Activated CD8-positive, alpha-beta memory T cell treated with anti-CD3 and anti-CD28 coated beads for 1 hour (primary cell): ENCODE measurements around the gene SETBP1.

ENCODE experiments used
- DNase-seq, 2 donors: peaks; one replicate each; pipeline ENCODE4 v3.0.0-alpha.2; 2020; ENCODE audit warnings: low read depth in 1 of 2; ENCODE audit errors: extremely low read depth in 1 of 2

SETBP1 gene

DNA sequence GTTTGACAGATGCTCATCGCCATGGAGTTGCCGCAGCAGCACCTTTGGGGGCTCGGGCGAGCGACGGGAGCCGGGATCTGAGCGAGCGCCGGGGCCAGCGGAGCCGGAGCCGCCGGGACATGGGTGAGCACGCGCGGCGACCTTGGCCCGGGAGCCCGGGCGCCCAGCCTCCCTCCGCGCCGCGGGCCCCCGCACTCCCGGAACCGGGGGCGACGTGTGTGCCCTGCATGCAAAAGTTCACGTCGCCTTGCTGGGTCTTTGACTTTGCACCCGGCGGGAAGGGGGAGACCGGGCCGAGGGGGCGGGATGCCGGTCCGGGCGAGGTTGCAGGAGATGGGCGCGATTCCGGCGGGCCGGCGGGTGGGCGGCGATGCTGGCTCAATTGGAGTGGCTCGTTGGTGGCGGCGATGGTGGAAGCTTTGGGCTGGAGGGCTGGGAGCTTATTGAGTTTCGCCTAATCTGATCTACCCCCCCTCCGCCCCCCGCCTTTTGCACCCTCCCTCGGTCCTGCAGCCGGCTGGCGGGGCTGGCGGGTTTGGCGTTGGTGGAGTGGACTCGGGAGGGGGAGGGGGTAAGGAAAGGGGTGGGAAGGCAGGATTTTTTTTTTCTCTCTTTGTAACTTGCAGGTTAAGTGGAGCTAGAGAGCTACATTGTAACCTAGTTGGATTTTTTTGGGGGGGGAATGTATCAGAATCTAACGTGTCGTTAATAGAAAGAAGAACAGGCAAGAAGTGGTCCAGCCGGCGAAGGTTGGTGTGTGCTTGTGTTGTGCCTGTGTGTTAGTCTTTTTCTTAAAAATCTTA is at the start of gene SETBP1:
Gene SETBP1 (plus strand): TSS at position 616 of the 803 bp plus-strand sequence. CDS start 20,459 bp downstream, outside the sequence.
- DNase-seq = no peak

DNA sequence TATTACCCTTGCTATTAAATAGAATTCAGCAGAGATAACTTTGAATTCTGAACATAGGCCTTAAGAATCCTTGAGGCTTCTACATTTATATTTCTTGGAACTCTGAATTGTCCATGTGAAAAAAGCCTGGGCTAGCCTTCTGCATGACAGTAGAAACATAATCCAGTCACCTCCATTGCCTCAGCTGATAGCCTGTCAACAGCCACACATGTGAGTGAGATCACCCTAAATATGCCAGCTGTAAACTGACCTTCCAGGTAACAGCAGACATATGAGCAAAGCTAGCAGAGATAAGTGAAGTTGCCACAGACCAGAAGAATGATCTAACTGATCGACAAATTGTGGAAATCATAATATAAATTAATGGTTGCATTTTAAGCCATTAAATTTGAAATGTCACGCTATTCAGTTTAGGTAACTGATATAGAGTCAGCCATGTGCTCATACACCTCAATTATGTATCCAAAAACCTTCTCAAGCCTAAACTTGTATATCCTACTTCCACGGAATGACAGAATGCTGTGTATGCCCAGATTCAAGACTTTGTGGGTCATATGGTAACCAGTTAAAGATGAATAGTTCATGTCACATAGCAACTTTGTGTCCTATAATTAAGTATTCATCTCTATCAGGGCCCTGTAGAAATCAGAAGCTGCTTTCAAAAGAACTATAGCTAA is 48.1 kb upstream of the SETBP1 start:
- no peak for DNase-seq

DNA sequence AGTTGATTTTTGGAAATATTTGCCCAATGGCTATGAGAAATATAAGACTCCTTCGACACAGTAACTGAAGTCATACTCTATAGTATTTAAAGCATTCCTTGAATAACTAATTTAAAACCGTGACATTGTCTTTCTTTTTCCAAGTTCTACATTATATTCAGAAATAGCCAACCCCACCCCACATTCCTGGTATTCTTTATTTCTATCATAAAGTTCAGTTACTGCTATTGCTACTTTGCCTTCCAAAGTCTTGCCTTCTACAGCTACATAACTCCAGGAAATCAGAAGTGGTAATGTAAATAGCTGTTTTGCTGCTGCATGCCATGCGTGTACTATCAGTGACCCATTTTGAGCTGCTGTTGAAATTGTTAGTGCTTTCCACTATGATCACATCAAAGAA is 45.1 kb upstream of the SETBP1 start:
- no peak for DNase-seq

DNA sequence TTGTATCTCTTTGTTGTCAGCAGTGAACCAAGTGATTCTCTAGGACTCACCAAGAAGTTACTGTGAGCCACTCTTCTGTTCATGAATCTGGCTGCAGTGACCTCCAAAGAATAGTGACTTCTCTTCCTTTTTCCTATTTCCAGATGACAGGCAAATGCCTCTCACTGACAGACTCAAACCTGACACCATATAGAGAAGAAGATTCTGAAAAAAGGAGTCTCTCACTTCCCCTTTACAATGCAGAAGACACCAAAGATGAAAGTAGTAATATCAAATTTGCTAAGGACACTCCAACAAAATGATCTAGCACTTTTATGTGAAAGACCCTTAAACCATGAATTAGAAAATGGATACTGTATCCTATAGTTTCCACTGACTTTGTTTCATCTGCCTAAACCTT is 44.4 kb upstream of the SETBP1 start:
- no peak for DNase-seq

DNA sequence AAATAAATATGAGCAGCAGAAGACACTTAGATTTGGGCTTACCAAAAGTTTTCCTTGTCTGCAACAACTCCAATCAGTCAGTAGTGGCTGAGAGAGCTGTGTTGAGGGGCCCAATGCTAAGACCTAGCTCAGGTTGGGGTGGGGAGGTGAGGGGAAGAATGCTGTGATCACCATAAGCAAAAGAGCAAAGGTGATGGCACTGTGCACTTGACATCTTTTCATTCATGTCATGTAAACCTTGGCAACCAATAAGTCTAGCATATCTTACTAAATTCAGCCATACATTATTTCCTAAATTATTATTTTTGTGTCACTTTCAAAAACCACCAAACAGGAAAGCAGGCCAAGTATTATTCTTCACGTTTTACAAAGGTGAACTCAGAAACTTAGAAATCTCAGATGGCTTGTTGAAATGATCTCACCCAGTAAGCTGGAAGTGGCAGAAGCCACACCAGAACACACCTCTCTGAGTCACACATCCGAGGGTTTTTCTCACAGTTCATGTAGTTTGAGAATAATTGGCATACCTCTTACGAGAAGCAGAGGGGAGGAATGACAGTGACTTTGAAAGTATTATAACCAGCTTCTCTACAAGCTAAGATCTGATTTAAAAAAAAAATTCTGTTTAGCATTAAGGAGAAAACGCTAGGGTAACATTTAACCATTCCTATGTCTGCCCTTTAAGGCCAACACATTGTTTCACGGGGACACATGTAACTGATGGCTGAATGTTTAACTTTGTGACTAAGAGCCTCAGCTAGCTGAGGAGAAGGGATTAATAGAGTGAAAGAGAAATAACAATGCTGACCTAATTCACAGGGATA is 43.3 kb upstream of the SETBP1 start:
- no peak for DNase-seq

DNA sequence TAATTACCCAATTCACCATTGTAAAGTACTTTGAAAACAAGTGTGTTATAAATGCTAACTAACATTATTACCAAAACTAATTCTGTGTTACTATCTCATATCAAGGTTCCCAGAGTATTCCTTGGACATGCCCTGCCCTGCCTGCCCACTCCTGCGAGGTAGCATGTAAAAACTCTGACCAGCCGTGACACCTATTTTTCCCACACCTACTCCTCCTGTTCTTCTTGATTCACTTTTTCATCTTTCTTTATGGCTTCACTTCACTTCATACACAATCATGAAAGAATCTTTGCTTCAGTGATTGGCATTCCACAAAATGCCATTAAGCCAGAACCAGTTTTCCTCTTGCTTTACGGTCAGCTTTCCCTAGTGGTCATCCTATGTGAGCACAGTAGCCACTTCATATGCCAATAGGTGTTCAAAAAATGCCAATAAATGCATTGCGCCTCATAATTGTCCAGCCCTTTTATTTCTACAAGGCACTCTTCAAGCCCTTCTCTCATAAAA is 42.6 kb upstream of the SETBP1 start:
- DNase-seq = no peak

DNA sequence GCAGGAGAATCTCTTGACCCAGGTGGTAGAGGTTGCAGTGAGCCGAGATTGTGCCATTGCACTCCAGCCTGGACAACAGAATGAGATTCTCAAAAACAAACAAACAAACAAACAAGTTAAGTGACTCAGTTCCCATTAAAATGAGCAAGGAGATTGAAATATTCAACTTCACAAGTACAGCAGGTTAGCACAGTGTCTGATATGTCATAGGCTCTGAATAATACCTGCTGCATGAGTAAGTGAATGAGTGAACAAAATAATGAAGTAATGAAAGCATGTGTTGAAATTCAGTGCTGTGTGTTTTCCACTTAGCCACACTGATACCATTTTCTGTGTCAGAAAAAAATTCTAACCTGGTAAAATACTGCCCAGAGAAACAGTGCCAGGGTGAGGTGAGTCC is 41.9 kb upstream of the SETBP1 start:
- DNase-seq = no peak

DNA sequence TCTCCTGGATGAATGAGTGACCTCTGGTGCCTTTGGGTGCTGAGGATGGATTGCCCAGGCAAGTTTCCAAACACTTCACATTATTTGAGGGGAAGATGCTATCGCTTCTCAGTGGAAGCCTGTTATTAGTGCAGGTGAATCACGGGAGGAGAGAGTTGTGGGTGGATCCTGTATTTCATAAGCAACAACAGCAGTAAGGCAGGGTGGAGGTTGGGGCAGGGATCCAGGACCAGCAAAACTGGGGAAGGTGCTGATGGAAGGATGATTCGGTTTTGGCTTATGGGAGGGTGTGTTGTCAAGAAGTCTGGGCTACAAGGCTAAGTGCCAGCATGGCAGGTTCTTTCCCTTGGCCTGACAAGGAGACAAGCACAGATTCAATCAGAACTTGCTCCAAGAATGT is 37.7 kb upstream of the SETBP1 start:
- no peak for DNase-seq

DNA sequence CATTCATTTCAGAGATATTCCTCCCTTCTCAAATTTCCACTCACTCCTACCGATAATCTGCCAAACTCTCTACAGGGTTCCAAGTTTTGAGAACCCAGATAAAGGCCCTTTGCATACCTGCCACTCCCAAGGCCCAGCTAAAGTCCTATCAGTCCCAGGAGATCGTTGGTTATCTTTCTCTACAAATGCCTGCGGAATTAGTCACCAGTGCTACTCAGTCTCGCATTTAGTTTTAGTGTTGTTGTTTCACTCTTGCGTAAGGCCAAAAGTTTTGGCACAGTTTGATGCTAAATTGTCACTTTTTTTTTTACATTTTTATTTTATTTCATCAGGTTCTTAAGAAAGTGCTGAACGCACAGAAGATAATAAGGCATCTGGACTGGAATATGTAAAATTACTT is 29.2 kb upstream of the SETBP1 start:
- DNase-seq = no peak

DNA sequence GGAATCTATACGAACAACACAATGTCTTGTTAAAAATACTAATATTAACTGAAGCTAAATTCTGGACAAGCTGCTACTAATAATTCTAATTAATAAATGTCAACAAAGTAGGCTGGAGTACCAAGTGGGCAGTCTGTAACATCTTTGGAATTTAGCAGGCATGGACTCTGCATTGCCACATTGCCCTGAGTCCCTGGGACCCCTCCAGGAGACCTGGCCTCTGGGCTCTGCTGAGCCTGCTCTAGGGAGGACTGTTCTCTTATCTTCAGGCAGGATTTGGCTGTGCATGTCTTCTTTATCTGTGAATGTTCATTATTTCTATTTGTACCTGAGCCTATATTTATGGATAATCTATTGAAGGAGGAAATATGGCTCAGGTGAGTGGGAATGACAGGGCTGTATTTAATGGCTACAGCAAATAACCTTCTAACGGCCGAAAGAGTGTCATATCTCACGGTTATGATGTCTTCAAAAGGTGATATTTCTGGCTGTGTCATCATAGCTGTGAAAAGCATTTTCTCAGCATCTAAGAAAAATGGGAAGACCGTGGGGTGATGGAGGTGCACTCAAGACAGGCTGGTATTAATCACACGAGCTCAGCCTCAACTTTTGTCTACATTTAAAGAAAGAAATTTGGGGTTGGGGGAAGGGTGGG is 28.6 kb upstream of the SETBP1 start:
- DNase-seq = no peak

DNA sequence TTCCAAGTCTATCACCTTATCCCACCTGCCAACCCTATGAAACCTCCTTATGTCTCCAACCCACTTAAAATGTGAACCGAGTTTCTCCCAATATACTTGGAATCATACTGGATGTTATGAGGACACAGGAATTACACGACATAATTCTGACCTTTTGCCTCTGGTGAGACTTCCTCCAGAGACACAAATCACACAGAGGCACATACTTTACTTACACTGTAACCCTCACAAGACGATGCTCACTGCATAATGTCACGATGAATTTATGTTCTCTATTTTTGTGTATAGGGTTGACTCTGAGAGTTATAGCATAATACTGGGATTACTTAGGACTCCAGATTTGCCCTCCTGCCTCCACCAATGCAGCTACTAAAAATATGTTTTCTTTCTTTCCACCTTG is 28.0 kb upstream of the SETBP1 start:
- DNase-seq = no peak

DNA sequence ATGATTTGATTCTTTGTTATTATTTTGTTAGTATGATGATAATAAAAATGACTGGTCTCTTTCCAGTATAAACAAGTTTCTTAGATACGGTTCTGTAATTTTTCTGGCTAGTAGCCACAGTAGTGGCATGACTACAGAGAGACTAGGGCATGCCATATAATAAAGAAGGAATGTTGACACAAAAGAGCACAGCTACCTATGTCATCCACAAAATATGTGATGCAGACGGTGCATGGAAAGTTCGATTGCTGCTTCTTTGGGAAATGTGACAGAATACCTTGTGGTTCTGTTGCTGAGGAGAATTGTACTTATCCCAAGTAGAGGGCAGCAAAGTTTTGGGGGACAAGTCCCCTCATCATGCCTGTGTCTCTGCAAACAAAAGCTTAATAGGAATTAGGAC is 26.1 kb upstream of the SETBP1 start:
- no peak for DNase-seq

DNA sequence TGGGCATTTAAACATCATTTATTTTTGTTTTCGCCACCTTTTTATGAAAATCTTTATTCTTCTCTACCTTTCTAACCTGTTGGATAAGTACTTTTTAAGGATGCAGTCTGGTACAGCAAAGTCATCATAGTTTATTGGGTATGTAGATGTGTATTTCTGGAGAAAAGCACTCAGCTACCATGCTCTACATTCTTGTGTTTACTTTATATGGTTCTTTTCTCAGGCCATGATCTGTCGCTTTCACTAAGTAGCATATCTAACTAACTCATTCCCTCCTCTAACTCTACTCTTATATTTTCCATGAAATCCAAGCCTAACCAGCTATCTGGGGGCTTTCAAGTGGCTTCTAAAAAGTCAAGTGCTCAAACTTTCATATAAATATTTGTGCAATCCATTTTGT is 25.3 kb upstream of the SETBP1 start:
- no peak for DNase-seq

DNA sequence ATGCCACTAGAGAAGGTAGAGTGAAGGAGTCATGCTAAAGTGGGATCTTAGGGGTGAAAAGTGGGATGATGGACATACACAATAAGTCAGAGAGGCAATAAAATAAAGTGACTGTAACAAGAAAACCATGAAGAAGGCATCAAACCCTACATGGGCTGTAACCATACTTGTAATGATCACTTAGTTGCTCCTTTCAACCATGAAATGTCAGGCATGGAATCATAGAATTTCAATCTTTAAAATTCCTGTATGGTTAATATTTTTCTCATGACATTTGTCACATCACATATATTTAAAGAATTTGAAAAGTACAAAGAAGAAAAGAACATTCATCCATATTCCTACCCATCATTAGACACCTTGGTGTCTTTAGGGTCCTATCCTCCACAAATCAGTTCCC is 20.9 kb upstream of the SETBP1 start:
- no peak for DNase-seq

DNA sequence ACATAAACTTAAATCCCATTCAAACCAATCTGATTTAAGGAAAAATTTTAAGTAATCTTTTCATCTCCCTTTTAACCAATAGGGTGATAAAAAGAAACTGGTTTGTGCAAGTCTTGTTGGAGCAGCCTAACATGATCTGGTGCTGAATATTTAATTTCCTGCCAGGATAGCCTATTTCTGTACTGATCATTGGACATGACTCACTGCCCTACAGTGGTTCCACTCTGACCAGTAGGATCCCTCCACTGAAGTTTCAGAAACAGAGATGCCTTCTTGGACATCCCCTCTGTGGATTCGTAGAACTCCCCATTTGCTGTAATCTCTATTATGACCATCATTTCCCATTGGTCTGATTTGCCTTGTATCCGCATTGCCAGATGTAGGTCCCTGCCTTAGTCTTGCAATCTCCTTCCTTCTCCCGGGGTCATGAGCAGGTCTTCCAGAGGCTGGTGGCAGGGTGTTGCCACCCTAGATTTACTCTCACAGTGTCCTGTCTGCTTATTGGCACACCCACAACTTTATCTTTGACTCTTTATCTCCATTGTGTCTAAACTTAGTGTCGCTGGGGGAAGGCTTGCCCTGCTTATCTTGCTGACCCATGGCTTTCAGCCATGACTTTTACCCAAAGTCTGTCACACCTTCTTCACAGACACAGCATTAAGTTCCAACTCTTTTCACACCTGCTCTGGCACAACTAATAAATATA is 12.3 kb upstream of the SETBP1 start:
- DNase-seq = no peak

DNA sequence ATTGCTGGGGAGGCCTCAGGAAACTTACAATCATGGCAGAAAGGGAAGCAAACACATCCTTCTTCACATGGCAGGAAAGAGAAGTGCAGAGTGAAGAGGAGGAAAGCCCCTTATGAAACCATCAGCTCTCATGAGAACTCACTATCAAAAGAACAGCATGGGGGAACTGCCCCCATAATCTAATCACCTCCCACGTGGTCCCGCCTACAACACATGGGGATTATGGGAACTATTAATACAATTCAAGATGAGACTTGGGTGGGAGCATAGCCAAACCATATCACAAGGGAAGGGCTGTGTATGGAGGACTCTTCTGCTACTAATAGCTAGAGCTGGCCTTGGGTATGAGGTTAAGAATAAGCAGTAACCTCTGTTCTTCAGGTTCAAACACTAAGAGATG is 8.8 kb upstream of the SETBP1 start:
- DNase-seq = no peak

DNA sequence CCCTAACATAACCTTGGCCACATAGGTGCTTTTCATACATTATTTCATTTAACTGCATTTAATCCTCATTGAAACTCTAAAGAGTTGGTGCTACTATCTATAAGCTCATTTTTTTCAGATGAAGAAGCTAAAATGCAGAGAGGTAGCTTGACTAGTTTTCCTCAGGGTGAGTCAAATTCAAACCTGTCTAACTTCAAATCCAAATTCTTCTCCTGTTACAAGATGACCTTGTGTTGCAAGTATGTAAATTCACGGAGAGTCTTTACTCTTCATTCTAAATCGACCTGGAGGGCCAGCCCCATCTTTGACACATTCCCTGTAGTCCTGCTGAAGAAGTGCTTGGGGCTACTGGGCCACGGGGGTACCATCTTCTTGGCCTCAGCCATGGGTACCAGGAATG is 8.2 kb upstream of the SETBP1 start:
- DNase-seq = no peak

DNA sequence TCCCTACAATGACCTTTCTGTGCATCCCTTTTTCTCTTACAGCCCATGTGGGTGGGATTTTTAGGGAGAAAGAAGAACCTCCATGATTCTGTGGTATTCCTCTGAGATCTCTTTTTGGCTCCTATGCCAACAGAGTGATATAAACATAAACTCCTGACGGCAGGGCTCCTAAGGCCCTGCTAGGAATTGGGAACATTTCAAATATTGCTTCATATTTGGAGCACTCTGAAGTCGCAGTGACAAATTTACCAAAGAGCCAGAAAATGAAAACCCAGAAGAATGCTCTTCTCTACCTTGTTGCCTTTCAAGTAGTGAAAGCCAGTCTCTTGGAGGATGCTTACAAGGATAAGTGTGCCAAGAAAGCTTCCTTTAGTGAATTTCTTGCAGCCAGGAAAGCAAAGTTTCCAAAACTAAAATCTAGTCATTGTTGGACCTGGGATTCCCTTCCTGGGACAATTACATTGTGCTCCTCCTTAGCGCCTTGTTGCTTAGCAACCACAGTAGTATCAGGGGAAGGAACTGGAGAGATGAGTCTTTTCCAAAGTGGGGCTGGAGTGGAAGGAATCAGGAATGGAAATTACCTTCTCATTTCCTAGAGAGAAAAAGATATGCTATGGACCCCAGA is 7.3 kb upstream of the SETBP1 start:
- no peak for DNase-seq

DNA sequence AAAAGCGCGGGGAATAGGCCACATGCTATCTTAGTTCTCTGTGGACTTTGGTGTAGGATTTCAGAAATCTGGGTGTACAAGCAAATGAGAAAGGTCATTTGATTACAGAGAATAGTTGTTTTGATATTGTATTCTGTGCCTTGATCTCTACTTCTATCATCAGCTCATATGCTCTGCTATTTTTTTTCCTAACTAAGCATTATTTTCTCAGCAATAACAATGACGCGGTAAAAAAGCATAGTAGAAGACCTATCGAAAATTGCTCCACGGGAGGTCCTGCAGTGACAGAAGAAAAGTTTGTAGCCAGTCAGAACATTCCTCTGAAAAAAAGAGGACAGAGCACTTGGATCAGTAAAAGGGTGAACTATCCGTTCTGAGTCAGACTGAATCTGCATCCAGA is 2.8 kb upstream of the SETBP1 start:
- DNase-seq = no peak

DNA sequence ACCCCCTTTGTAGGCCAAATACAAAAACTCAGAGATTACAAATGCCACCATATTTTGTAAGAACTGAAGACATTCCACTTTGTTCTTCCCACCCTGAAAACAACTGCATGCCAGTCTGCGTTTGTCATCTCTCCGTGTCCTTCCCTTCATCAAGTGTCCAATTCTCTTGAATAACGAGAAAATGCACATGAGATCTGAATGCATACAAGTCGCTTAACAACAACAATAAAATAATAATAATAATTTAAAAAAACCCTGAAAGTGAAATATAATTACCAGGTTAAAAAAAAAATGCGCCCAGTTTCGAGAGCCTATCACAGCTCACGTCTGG is 2.0 kb upstream of the SETBP1 start:
- no peak for DNase-seq
